IPS DF 4.7 (cell line): Measurements from ENCODE around the gene ZNF165.
"Not testable (repeated sequence)": the region's sequence is repeated elsewhere in the genome, so short reads cannot be mapped to it uniquely, and the experiment has no call there.

ENCODE experiments used
- DNase-seq: peaks from one replicate; pipeline ENCODE4 v3.0.0-alpha.2; 2013; ENCODE audit warnings: low spot score; ENCODE audit errors: extremely low read depth

The ZNF165 gene

DNA sequence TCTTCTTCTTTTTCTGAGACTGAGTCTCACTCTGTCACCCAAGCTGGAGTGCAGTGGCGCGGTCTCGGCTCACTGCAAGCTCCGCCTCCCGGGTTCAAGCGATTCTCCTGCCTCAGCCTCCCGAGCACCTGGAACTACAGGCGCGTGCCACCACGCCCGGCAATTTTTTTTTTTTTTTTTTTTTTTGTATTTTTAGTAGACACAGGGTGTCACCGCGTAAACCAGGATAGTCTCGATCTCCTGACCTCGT, at the start of gene ZNF165:
Gene ZNF165, plus strand, starts transcription at position 188 of the 250 bp plus-strand sequence. CDS start 4,913 bp downstream, outside the sequence.
- DNase-seq, result not testable (repeated sequence)

DNA sequence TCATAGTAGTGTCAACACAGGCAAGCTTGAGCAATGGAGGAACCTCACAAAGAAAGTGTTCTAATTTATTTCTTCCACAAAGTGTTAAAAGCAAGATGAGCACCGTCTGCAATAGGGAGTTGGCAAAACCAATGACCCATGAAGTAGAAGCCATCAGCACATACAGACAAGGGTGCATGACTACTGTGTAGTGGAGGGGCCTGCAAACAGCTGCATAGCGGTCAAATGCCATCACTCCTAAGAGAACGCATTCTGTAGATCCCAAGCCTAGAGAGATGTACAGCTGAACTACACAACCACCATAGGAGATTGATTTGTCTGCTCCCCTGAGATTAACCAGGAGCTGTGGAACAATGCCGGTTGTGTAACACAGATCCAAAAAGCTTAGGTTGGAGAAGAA, 26.8 kb upstream of the ZNF165 start:
- no peak for DNase-seq

DNA sequence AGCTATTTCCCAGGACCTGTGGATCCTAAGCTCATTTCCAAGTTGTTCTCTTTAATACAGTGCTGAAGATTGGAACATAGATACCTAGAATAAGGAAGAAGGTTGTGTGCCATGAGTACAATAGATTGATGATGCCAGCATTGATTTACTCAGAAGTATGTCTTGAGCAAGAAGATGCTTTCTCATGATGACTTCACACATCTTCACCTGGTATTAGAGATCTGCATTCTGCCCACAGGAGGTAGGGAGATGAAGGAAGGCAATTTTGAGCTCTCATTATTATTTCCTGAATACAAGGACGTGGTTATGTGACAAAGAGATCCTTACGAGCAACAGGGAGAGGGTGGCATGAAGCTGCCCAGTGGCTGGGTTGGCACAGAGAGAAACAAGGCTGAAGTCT, 20.0 kb upstream of the ZNF165 start:
- DNase-seq, result no peak

GRCh38 chr6:28064272-28064671, 16.1 kb upstream of the ZNF165 start:
- DNase-seq, result no peak

DNA sequence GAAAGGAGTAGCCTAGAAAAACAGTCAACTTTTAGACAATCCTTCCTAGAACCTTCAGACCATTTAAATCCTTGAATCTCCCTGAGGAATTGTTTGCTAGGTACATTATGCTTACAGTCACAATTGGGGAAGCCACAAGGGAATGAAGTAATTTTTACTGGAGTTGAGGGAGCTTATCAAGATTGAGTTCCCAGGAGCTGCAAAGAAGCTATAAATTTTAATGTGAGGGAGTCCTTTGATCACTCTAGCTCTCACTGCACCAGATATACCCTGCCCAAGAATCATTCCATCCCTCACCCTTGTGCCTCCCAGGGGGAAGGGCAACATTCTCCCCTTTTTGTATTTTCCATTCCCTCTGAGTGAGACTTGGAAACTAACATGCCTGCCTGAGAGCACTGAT, 12.3 kb upstream of the ZNF165 start:
- no peak for DNase-seq

DNA sequence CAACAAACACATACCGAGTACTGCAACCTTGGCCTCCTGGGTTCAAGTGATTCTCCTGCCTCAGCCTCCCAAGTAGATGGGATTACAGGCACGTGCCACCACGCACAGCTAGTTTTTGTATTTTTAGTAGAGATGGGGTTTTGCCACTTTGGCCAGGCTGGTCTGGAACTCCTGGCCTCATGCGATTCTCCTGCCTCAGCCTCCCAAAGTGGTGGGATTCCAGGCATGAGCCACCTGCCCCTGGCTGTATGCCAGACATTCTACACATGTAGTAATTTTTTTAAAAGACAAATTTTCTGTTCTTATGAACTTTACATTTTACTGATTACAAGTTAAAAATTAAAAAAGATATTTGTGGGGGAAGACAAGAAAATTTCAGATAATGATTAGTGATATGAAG, 9.4 kb upstream of the ZNF165 start:
- DNase-seq, result not testable (repeated sequence)

GRCh38 chr6:28078050-28078449, 2.3 kb upstream of the ZNF165 start:
- DNase-seq, result no peak

DNA sequence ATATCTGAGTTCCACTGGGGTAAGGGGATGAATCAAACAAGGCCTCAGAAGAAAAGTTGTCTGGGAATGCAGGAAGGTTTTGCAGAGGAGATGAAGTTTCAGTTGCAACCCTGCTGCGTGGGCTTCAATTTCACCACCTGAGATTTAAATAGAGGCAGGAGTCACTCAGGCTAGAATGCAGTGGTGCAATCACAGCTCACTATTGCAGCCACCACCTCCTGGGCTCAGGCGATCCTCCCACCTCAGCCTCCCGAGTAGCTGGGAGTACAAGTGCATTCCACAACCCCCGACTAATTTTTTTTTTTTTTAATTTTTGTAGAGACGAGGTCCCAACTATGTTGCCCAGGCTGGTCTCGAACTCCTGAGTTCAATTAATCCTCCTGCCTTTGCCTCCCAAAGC, 1.5 kb upstream of the ZNF165 start:
- DNase-seq, result no peak

DNA sequence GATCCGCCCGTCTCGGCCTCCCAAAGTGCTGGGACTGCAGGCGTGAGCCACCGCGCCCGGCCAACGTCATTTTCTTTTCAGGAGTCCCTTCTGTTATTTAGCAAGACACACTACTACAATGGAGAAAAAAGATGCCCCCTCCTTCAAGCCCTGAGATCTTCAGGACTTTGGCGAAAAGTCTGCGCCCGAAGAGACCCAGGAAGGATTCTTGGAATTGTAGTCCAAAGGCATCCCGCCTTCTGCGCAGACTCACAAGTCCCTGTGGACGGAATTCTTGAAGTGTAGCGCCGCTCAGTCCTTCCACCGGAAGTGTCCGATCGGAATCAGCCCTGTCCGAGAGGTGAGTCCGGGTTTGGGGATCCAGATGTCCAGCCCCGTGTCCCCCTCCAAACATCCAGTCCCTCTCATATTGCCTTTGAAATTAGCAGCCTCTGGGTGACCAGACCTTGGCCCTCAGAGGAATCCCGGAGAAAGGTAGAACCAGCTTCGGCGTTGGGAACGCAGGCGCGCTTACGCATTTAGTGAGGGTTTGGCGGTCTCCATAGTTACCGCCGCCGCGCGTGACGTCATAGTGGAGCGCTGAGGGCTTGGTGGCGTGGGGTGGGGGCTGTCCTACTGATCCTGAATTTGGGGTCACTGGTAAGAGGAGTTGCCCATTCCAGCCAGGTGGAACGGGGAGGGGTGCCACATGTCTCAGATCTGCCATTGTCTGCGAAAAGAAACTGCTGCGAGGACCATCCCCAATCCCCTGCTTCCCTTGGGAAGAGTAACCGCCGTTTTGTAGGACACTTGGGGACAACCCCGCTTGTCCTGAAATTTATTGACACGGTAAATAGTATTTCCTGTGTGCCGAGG, 490 bp downstream of the ZNF165 start:
- peak; percentile 88 for DNase-seq

DNA sequence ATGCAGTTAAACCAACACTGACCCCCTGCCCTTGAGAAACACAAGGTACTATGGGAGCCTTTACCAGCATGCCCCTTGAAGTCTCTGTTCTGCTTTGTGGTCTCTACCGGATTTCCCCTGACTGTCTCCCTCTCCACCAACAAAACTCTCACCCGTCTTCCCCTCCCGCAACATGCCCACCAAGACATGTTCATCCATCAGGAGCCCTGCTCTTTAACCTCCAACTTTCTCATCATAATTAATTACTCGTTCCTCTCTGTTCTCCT, 1.1 kb downstream of the ZNF165 start:
- no peak for DNase-seq

DNA sequence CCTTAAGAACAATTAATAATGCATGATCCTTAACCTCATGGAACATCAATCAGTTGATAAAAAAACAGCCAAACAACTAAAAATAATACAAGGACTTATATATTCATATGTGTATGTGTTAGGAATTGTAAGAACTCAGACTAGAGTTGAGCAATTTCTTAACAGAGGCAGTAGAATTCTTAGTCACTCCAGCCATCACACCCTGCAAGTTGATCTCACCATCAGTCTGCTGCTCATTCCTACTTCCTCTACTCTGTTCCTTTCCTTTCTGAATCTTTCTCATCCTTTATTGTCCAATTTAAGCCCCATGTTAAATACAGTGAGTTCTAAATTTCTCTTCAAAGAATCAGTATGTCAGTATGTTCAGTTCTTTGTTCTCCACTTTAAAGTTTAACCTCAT, 2.6 kb downstream of the ZNF165 start:
- DNase-seq, result no peak

DNA sequence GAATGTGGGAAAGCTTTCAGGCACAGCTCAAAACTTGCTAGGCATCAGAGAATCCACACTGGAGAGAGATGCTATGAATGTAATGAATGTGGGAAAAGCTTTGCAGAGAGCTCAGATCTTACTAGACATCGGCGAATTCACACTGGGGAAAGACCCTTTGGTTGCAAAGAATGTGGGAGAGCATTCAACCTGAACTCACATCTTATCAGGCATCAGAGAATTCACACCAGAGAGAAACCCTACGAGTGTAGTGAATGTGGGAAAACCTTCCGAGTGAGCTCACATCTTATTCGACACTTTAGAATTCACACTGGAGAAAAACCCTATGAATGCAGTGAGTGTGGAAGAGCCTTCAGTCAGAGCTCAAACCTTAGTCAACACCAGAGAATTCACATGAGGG, 8.7 kb downstream of the ZNF165 start:
- no peak for DNase-seq

DNA sequence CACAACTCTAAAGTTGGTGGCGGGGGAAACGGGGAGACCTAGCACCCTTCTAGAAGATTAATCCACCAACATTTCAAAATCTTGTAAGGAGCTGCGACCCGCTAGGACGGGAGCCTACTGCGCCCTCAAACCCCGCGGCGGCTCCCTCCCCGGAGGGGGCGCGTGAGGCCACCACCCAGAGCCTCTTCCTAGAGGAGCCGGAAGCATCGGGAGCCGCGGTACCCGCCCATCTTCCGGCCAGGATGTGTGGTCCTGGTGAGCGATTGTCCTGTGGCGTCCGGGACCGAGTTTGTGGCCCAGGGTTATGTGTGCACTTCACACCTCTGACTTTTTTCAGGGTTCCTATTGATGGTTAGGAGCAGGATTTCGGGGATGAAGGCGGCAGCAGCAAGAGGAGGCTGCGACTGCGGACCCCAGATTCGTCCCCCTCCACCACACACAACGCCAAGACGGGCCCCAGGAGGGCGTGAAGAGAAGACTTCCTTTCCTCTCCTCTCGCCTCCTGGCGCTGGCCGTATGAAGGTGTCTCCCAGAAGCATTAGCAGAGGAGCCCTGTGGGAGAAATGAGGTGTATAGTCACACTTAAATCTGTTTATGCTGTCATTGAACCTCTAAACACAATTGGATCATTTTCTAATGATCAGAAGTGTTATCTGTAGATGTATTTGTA, 10.7 kb downstream of the ZNF165 start:
- no peak for DNase-seq

DNA sequence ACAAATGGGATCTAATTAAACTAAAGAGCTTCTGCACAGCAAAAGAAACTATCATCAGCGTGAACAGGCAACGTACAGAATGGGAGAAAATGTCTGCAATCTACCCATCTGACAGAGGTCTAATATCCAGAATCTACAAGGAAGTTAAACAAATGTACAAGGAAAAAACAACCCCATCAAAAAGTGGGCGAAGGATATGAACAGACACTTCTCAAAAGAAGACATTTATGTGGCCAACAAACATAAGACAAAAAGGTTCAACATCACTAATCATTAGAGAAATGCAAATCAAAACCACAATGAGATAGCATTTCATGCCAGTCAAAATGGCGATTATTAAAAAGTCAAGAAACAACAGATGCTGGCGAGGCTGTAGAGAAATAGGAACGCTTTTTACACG, 21.9 kb downstream of the ZNF165 start:
- not testable (repeated sequence) for DNase-seq

DNA sequence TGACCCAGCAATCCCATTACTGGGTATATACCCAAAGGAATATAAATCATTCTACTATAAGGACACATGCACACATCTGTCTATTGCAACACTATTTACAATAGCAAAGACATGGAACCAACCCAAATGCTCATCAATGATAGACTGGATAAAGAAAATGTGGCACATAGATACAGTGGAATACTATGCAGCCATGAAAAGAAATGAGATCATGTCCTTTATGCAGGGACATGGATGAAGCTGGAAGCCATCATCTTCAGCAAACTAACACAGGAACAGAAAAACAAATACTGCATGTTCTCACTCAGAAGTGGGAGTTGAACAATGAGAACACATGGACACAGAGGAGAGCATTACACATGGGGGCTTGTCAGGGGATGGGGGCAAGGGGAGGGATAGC, 22.3 kb downstream of the ZNF165 start:
- not testable (repeated sequence) for DNase-seq

- peak; percentile 25 for DNase-seq
These were observed 24.2 kb downstream of the ZNF165 start for GRCh38 chr6:28104392-28105244.

- no peak for DNase-seq
These were observed 24.9 kb downstream of the ZNF165 start for GRCh38 chr6:28105245-28105639.

DNA sequence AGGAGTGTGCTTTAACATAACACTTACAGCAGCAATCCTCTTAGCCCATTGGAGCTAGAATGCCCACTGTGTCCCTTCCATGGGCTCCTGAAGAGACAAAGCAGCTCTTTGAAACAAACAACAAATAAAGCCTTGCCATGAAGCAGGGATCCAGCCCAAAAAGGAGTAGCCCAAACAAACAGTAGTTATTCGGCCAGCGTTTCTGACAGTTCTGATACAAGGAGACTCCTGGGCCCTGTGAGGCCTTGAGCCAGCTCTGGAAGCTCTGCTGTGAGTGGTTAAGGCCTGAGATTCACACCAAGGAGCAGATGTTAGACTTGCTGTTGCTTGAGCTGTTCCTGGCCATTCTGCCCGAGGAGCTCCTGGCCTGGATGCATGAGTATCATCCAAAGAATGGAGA, 27.1 kb downstream of the ZNF165 start:
- DNase-seq, result no peak

DNA sequence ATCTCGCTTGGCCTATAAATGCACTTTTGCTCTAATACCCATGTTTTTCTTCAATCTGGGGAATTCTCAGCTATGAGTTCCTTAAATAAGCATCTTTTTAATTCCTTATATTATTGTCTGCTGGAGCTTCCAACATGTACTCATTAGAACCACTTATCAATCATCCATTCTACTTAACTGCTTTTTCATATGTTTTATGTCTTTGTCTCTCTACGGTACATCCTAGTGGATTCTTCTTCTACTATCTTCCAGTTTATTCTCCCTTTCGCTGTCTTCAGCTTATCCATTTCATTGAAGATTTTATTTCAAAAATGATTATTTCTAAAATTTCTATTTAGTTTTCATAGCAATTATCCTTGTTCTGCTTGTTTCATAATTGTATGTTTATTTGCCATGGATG, 31.6 kb downstream of the ZNF165 start:
- no peak for DNase-seq

GRCh38 chr6:28115799-28116198, 35.4 kb downstream of the ZNF165 start:
- no peak for DNase-seq

DNA sequence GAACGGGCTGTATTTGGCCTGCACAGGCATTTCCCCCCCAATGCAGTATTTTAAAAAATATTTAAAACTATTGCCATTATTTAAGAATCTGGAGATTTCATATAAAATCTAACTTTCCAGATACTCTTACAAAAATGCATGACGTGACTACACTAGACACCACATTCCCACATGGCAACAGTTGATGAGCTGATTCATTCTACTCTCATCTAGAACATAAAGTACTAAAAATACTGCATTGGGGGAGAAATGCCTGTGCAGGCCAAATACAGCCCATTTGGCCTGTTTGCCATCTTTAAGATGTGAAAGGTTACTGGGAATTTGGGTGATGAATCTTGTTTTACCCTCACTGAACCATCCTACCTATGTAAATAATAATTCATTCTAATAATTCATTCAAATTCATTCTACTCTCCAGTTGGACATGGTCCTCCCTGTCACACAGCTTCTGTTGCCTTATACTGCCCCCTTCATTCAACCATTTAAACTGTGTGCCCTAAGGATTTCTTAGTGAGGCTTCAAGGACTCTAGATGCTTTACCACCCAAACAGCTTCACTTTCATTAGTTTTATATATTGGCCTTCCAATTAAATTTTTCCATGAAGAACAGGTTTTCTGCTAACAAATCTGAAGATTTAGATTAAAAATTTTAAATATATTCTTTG, 37.1 kb downstream of the ZNF165 start:
- no peak for DNase-seq

DNA sequence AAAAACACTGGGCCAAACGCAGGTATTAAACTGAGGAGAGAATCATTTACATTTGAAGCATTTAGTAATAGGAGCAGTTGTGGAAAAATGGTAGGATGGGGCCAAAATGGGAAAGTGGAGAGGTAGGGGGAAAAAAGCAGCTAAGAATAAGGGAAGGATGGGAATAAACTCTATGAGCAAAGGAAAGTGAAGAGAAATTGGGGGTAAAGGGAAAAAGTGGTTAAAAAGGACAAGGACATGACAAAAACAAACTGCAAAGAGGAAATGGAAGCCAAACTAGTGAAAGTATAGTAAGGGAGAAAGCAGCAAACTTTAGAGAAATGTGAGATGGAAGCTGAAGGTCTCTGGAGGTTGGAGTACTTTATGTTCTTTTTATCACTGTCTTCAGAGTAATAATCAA, 37.8 kb downstream of the ZNF165 start:
- no peak for DNase-seq
